ELF-1 (cell line): ENCODE measurements around the gene BARX2.

Source experiments
- DNase-seq: peaks from one replicate; pipeline ENCODE4 v3.0.0-alpha.2; 2016; ENCODE audit warnings: low read depth, low spot score

The BARX2 gene

GRCh38 chr11:129374081-129374992 is 1.3 kb upstream of the BARX2 start:
- peak; percentile 52 for DNase-seq

DNA sequence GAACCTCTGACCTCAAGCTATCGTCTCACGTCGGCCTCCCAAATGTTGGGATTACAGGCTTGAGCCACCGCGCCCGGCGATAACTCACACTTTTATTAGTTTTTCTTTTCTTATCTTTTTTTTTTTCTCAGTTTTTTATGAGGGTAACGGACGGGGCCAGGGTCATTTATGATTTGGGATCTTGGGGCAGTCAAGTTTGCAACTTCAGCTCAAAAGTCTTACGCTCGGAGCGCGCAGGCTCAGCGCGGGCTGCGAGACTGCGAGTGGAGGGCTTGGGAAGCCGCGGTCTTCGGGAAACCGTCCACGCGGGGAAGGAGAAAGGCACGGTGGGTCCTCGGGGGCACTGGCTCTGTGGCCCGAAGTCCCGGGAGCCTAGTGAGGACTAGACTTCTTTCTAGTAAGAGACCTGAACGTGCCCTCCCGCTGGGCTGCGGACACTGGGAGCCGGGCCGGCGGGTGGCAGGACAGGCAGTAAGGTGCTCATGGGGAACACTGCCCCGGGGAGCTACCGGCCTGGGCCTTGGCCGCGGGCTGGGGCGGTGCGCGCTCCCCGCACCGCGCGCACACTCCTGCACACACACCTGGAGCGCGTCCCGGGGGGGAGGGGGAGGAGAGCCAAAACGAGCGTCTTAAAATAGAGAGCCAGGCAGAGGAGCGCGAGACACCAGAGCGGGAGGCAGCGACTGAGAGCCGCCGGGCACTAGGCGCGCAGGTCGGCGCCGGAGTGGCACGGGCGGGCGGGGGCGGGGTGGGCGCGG is 476 bp upstream of the BARX2 start:
- peak; percentile 67 for DNase-seq

DNA sequence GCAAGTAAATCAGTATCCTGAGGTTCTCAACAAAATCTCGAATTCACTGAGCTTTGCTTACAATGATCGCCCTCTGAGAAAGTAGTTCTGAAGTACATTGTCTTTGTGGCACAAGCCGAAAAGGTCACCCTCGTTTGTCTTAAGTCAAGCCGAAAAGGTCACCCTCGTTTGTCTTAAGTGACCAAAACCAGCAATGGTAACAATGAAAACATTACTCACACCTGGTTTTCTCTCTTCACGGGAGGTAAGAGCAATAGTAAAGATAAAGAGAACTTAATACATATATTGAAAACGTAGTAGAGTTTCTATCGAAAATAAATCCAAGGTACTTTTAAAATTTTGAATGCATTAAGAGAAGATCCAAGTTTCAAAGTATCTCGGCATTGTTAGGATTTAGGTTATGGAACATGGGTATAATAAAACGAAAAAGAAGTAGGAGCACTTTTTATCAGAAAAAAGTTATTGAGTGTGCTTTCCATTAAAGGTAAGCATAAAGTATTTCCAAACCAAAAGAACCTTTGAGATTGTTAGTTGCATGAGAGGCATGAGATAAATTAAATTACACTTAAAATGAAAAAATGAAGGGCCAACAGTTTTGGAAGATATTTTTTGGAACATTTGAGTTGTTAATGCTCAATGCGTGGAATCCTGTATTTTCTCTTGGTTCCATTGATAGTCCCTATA is 1.2 kb downstream of the BARX2 start:
- no peak for DNase-seq

- no peak for DNase-seq
Measured at GRCh38 chr11:129377739-129378138, 2.1 kb downstream of the BARX2 start.

DNA sequence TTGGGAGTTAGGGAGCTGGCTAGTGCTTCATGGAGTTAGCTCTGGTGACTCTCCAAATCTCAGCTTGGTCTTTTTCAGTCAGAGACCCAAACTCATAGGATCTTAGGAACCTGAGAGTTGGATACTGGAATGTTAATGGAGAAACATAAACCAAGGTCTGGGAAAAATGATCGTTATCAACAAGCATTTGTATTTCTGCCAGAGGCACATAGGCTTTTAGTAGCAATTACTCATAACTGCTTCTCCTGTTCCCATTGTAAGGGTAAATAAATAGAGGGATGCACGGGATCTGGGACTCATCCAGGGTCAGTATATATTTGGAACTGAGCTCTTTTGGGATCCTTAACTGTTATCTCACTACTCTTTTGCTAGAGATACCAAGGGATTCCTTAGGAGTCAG is 4.8 kb downstream of the BARX2 start:
- no peak for DNase-seq

DNA sequence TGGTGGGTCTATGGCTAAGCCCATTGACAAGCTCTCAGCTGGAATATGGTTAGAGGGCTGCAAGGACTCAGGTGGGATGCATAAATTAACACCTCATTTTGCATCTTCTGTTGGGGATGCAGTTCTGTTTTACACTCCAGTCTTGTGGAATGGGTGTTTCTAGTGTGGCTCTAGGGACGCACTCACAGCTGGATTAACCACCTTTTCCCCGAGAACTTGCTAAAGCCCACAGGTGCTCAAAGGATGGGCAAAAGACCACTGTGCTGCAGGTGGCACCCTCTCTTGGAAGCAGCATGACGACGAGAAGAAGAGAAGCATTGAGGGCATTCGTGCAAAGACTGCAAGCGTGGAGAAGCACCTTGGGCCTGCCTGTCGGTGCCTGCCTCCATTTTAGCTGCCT is 6.9 kb downstream of the BARX2 start:
- no peak for DNase-seq

GRCh38 chr11:129383060-129383459 is 7.4 kb downstream of the BARX2 start:
- no peak for DNase-seq

- DNase-seq, result no peak
Measured at GRCh38 chr11:129383502-129383901, 7.9 kb downstream of the BARX2 start.

DNA sequence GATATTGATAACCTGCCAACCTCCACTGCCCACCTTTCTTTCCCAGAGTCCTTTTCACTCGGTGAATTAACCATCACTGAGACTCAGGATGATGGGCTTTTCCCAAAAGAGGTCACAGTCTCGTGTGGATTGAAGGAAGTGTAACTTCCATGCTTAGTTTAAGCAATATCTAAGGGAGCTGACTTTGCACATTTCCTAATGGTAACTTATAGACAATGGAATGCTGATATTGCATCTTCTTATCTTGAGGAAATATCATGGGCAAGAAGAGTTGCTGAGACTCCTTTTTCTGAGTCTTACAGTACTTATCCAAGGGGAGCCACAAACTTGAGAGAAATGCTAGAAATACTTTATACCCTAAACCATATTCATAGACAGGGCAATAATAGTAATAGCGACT is 8.8 kb downstream of the BARX2 start:
- no peak for DNase-seq

DNA sequence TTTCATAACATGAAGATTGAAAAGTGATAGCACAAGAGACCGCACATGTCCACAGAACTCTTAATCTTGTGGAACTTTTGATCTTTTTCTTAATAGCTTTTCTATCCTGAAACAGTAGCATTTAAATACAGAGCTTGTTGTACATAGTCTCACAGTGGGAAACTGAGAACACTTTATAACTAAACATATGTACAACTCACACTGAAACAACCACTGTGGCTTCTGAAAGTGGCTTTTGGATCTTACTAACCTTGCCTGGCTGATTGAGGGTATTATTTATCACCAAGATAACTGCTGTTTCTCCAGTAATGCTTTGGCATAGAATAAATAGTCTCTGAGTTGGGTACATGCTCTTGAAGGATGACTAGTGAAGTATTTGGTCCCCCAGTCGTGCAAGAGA is 10.2 kb downstream of the BARX2 start:
- DNase-seq, result no peak

GRCh38 chr11:129386795-129387397 is 11.2 kb downstream of the BARX2 start:
- DNase-seq, result no peak

- DNase-seq, result no peak
Measured at GRCh38 chr11:129387434-129387833, 11.8 kb downstream of the BARX2 start.

DNA sequence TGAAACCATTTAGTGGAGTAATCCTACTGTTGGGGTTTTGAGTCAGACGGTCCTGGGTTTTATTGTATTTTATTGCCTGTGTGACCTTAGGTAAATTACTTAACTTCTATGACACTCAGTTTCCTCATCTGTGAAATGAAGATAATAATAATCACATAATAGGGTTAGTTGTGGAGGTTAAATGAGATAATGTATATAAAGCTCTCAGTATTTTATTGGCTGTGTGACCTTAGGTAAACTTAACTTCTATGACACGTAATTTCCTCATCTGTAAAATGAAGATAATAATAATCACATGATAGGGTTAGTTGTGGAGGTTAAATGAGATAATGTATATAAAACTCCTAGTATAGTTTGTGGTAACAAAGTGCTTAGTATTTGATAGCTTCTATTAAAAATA is 13.2 kb downstream of the BARX2 start:
- DNase-seq, result no peak

GRCh38 chr11:129390303-129390821 is 14.7 kb downstream of the BARX2 start:
- DNase-seq, result no peak

- no peak for DNase-seq
Measured at GRCh38 chr11:129391360-129391759, 15.7 kb downstream of the BARX2 start.

DNA sequence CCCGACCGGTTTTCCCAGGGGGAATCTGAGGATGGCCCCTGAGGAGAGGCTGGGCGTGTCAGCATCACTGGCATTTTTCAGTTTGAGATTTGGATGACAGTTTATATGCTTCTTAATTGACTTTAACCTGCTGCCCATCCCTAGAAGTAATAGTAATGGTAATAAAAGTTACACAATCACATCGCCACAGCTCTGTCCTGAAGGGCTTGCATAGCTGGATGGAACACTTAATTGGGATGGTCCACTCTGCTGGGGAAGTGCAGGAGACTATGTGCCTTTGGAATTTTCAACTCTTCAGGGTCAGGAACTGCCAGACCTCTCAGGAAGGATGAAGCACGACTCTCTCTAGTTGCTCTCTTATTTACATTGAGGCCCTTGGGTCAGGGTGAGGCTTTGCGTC is 16.2 kb downstream of the BARX2 start:
- no peak for DNase-seq

DNA sequence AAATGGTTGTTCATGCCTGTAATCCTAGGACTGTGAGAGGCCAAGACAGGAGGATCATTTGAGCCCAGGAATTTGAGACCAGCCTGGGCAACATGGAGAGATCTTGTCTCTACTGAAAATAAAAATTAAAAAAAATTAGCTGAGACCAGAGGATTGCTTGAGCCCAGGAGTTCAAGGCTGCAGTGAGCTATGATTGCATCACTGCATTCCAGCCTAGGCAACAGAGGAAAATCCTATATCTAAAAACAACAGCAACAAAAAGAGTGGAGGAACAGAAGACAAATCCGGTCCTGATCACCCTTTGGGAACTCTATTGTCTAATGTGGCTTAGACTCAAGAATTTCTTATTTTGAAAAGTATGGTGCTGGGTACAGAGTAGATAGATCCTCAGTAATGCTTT is 17.3 kb downstream of the BARX2 start:
- DNase-seq, result no peak

DNA sequence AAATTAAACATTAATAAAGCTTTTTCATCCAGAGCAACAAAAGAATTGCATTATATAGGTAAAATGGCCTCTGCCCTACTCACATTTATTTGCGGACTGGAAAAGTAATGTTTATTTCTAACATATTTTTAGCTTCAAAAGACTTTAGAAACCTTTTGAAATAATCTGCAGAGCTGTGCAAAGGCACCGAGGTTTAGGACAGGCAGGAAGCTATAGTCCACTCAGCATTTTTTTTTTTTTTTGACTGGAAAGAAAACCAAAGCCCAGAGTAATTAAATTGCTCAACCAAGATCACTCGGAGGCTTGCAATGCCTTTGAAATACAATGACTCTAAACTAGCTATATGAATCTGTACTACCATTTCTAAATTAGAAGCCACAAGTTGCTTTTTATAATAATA is 19.1 kb downstream of the BARX2 start:
- DNase-seq, result no peak

- peak; percentile 31 for DNase-seq
Measured at GRCh38 chr11:129395432-129395831, 19.8 kb downstream of the BARX2 start.

DNA sequence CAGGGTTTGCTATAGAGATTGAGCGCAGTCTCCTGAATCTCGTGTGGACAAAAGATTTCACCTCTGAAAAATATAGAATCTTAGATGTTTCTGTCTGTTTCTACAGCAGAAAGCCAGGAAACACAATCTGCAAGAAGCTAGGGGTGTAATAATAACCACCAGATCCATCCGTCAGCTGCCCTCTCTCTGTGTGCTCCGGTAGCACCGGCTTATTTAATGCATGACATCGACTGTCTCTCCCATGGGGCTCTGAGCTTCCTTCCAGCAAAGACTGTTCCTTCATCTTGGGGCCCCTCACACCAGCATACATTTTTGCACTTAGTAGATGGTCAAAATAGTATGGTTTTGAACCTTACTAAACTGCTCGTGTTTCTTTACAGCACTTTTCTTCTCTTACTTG is 20.2 kb downstream of the BARX2 start:
- no peak for DNase-seq

- DNase-seq, result no peak
Measured at GRCh38 chr11:129396454-129396853, 20.8 kb downstream of the BARX2 start.
